Measurements from ENCODE around the gene ACER1. TPM values are rescaled to one million over a fixed set of nuclear protein-coding genes. Genes with fewer than 3 reads are reported as not detected.

Gene ACER1
- total and polyA plus RNA-seq, 10 of the 15 experiments (the other 5 are each of a cell fraction or from before 2014, with no cell fraction given) = not detected

DNA sequence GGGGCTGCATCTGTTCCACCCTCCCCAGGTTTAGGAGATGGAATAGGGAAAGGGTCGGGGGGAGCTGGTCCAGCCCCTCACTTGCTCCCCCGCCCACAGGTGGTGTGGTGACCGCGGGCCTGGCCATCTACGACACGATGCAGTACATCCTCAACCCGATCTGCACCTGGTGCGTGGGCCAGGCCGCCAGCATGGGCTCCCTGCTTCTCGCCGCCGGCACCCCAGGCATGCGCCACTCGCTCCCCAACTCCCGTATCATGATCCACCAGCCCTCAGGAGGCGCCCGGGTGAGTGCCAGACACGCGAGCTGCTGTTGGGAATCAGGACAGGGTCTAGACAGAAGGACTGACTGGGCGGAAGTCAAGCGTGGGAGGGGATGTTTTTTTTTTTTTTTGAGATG lies 30.9 kb upstream of the ACER1 start:
- no TSS peak for BruUV-seq (replicated peaks)
- DNase-seq (ENCODE audit: low read depth, low spot score) (no peak), ATAC-seq (no peak), FAIRE-seq (no peak)
- peaks cover 5 to 12% of the 10 kb centered on the region in 2 experiments; a peak in 3 of 4 replicates for H3K36me3 ChIP-seq (ENCODE audit: control insufficient read depth in 2 of 2, insufficient read depth in 2 of 2, low read length in 1 of 2)
- ChIA-PET CTCF (no interaction called here), RAD21 (ENCODE audit: unreplicated experiment) (no interaction called here), POLR2A (interaction anchor here (3.9 kb wide), 1 partner anchor 8 kb away, joined by 30 read pairs; the partner anchor contains the start of gene ALKBH7), SMC1A (ENCODE audit: uncharacterized antibody, unreplicated experiment) (interaction anchor here (1.7 kb wide), 1 partner anchor 9 kb away, joined by 3 read pairs; the partner anchor contains the start of gene ALKBH7)
- H3K79me2 ChIP-seq (ENCODE audit: control insufficient read depth, insufficient read depth, low read length) = peaks cover 15% of the 10 kb centered on the region
- no peaks in the 10 kb centered on the region for H4K20me1 ChIP-seq (ENCODE audit: control insufficient read depth, insufficient read depth)
- no peak overlapping the region for H2AFZ ChIP-seq (ENCODE audit: control insufficient read depth, low read depth, low read length)
- WGBS (ENCODE audit: insufficient coverage, insufficient replicate concordance, low lambda C conversion rate, missing lambda C conversion rate) = 98% methylated on average over 21 of the region's 21 CpGs
- no peak overlapping the region for H3K4me2 ChIP-seq (ENCODE audit: control insufficient read depth, insufficient read depth)
- no peak overlapping the region for H3K4me3 ChIP-seq
- intact Hi-C loops (cut with micrococcal nuclease; ENCODE audit: unreplicated experiment) = no loop called here
- H3K27me3 ChIP-seq (replicated peaks in 1 of 2; ENCODE audit: control insufficient read depth in 2 of 2, insufficient read depth in 2 of 2, low read length in 1 of 2) = no peaks in the 10 kb centered on the region
- no peak overlapping the region for H3K9ac ChIP-seq (ENCODE audit: control insufficient read depth, insufficient read depth, low read length)
- in situ Hi-C loops (cut with MboI) = no loop called here
- H3K9me3 ChIP-seq (replicated peaks; ENCODE audit: control insufficient read depth, insufficient read depth, low read length) = no peaks in the 10 kb centered on the region
- H3K4me1 ChIP-seq (ENCODE audit: control insufficient read depth, insufficient read depth, low read length) = no peaks in the 10 kb centered on the region
- H3K27ac ChIP-seq (ENCODE audit: control insufficient read depth, insufficient read depth) = no peak overlapping the region
- TF ChIP-seq NR2C1 (IDR thresholded peaks at IDR 0.05) (no peak), RAD51 (IDR thresholded peaks at IDR 0.05) (no peak), EZH2 (IDR thresholded peaks at IDR 0.05; ENCODE audit: borderline replicate concordance, control insufficient read depth, low read depth, low read length) (no peak), ZNF207 (IDR thresholded peaks at IDR 0.05; ENCODE audit: borderline replicate concordance) (no peak), MTA3 (IDR thresholded peaks at IDR 0.05; ENCODE audit: borderline replicate concordance, low read length) (no peak), POU2F2 (IDR thresholded peaks at IDR 0.05; ENCODE audit: borderline replicate concordance, low read depth, low read length) (no peak), SIN3A (IDR thresholded peaks at IDR 0.05; ENCODE audit: low read depth, low read length) (no peak), IRF4 (IDR thresholded peaks at IDR 0.05; ENCODE audit: low read depth, low read length) (no peak), BACH1 (IDR thresholded peaks at IDR 0.05; ENCODE audit: borderline replicate concordance) (no peak), TBL1XR1 (IDR thresholded peaks at IDR 0.05; ENCODE audit: low read depth, low read length) (no peak), CBFB (IDR thresholded peaks at IDR 0.05; ENCODE audit: low read depth) (no peak), KLF5 (IDR thresholded peaks at IDR 0.05; ENCODE audit: partially characterized antibody) (no peak), NFYB (IDR thresholded peaks at IDR 0.05; ENCODE audit: insufficient read depth, low read depth, low read length) (no peak), CBX3 (IDR thresholded peaks at IDR 0.05; ENCODE audit: borderline replicate concordance, low read depth) (no peak), RFX5 (IDR thresholded peaks at IDR 0.05; ENCODE audit: low read depth, low read length) (no peak)
- TF ChIP-seq, protein P1, sequence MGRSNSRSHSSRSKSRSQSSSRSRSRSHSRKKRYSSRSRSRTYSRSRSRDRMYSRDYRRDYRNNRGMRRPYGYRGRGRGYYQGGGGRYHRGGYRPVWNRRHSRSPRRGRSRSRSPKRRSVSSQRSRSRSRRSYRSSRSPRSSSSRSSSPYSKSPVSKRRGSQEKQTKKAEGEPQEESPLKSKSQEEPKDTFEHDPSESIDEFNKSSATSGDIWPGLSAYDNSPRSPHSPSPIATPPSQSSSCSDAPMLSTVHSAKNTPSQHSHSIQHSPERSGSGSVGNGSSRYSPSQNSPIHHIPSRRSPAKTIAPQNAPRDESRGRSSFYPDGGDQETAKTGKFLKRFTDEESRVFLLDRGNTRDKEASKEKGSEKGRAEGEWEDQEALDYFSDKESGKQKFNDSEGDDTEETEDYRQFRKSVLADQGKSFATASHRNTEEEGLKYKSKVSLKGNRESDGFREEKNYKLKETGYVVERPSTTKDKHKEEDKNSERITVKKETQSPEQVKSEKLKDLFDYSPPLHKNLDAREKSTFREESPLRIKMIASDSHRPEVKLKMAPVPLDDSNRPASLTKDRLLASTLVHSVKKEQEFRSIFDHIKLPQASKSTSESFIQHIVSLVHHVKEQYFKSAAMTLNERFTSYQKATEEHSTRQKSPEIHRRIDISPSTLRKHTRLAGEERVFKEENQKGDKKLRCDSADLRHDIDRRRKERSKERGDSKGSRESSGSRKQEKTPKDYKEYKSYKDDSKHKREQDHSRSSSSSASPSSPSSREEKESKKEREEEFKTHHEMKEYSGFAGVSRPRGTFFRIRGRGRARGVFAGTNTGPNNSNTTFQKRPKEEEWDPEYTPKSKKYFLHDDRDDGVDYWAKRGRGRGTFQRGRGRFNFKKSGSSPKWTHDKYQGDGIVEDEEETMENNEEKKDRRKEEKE (IDR thresholded peaks at IDR 0.05) = no peak
- TF ChIP-seq, protein P2, sequence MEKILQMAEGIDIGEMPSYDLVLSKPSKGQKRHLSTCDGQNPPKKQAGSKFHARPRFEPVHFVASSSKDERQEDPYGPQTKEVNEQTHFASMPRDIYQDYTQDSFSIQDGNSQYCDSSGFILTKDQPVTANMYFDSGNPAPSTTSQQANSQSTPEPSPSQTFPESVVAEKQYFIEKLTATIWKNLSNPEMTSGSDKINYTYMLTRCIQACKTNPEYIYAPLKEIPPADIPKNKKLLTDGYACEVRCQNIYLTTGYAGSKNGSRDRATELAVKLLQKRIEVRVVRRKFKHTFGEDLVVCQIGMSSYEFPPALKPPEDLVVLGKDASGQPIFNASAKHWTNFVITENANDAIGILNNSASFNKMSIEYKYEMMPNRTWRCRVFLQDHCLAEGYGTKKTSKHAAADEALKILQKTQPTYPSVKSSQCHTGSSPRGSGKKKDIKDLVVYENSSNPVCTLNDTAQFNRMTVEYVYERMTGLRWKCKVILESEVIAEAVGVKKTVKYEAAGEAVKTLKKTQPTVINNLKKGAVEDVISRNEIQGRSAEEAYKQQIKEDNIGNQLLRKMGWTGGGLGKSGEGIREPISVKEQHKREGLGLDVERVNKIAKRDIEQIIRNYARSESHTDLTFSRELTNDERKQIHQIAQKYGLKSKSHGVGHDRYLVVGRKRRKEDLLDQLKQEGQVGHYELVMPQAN (conservative IDR thresholded peaks at IDR 0.05) = no peak
- TF ChIP-seq, protein P3, sequence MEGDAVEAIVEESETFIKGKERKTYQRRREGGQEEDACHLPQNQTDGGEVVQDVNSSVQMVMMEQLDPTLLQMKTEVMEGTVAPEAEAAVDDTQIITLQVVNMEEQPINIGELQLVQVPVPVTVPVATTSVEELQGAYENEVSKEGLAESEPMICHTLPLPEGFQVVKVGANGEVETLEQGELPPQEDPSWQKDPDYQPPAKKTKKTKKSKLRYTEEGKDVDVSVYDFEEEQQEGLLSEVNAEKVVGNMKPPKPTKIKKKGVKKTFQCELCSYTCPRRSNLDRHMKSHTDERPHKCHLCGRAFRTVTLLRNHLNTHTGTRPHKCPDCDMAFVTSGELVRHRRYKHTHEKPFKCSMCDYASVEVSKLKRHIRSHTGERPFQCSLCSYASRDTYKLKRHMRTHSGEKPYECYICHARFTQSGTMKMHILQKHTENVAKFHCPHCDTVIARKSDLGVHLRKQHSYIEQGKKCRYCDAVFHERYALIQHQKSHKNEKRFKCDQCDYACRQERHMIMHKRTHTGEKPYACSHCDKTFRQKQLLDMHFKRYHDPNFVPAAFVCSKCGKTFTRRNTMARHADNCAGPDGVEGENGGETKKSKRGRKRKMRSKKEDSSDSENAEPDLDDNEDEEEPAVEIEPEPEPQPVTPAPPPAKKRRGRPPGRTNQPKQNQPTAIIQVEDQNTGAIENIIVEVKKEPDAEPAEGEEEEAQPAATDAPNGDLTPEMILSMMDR (IDR thresholded peaks at IDR 0.05 in 2 of 3, conservative IDR thresholded peaks at IDR 0.05 in 1 of 3; ENCODE audit: control insufficient read depth in 2 of 3, extremely low read depth in 1 of 3, insufficient read depth in 1 of 3, low read depth in 3 of 3, low read length in 3 of 3) = no peak
- TF ChIP-seq, protein P4, sequence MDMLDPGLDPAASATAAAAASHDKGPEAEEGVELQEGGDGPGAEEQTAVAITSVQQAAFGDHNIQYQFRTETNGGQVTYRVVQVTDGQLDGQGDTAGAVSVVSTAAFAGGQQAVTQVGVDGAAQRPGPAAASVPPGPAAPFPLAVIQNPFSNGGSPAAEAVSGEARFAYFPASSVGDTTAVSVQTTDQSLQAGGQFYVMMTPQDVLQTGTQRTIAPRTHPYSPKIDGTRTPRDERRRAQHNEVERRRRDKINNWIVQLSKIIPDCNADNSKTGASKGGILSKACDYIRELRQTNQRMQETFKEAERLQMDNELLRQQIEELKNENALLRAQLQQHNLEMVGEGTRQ (IDR thresholded peaks at IDR 0.05; ENCODE audit: borderline replicate concordance, low read depth, low read length) = no peak
